NB4 (cell line): ENCODE data around the gene GRIK1.

Experiments used
- CTCF ChIP-seq: IDR thresholded peaks from one replicate; pipeline ENCODE4 v1.5.1; 2012; ENCODE audit warnings: low read depth, low read length
- POLR2A ChIP-seq: IDR thresholded peaks from 2 replicates; pipeline ENCODE4 v1.6.1; 2011; ENCODE audit warnings: mild to moderate bottlenecking; ENCODE audit not compliant: insufficient read length; ENCODE audit errors: extremely low read depth

- no peak for TF ChIP-seq POLR2A
- TF ChIP-seq CTCF = no peak
These were observed 285.6 kb downstream of the GRIK1 start for GRCh38 chr21:29654203-29654602.
